NB4 (cell line): ENCODE measurements around the gene ATP10B.

Experiments used
- DNase-seq: peaks from one replicate; pipeline ENCODE4 v3.0.0; 2010; ENCODE audit warnings: low read depth
- H3K4me3 ChIP-seq: one replicate; pipeline ENCODE4 v1.5.1; 2011; ENCODE audit warnings: mild to moderate bottlenecking, low read depth, low read length, moderate library complexity
- MYC ChIP-seq: IDR thresholded peaks from 2 replicates; pipeline ENCODE4 v1.6.1; 2011; ENCODE audit warnings: low read depth, low read length
- POLR2A ChIP-seq: IDR thresholded peaks from 2 replicates; pipeline ENCODE4 v1.6.1; 2011; ENCODE audit warnings: mild to moderate bottlenecking; ENCODE audit not compliant: insufficient read length; ENCODE audit errors: extremely low read depth
- TF ChIP-seq, protein P1 (sequence below): IDR thresholded peaks from one replicate; pipeline ENCODE4 v1.5.1; 2012; ENCODE audit warnings: low read depth, low read length
- TF ChIP-seq, protein P2 (sequence below): IDR thresholded peaks from 2 replicates; pipeline ENCODE4 v1.6.1; 2011; ENCODE audit warnings: low read depth, low read length

The ATP10B gene

DNA sequence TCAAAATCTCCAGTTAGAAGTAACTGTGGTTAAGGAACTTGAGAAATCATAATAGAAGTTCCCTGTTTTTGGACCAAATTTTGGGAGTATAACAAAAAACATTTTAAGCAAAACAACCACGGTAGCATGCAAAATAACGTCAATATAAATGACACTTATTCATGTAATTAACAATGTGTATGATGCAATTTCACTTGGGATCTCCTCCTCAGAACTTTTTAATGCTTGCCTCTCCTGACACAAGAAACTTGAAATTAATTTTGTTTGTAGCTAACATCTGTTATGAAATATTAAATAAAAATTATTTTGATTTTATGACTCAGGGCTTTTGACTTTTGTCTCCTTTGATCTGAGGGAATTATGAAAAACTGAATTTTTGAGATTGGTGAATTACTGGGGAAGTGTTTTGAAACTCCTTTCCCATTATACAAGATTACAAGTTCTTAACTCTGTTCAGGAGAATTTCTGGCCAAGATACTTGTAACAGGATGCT is 149.7 kb downstream of the ATP10B start:
- no peak for TF ChIP-seq POLR2A
- TF ChIP-seq, protein P1, sequence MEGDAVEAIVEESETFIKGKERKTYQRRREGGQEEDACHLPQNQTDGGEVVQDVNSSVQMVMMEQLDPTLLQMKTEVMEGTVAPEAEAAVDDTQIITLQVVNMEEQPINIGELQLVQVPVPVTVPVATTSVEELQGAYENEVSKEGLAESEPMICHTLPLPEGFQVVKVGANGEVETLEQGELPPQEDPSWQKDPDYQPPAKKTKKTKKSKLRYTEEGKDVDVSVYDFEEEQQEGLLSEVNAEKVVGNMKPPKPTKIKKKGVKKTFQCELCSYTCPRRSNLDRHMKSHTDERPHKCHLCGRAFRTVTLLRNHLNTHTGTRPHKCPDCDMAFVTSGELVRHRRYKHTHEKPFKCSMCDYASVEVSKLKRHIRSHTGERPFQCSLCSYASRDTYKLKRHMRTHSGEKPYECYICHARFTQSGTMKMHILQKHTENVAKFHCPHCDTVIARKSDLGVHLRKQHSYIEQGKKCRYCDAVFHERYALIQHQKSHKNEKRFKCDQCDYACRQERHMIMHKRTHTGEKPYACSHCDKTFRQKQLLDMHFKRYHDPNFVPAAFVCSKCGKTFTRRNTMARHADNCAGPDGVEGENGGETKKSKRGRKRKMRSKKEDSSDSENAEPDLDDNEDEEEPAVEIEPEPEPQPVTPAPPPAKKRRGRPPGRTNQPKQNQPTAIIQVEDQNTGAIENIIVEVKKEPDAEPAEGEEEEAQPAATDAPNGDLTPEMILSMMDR: no peak
- TF ChIP-seq, protein P2, sequence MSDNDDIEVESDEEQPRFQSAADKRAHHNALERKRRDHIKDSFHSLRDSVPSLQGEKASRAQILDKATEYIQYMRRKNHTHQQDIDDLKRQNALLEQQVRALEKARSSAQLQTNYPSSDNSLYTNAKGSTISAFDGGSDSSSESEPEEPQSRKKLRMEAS: no peak
- TF ChIP-seq MYC: no peak
- no peak for DNase-seq
- H3K4me3 ChIP-seq: no peak overlapping the region

DNA sequence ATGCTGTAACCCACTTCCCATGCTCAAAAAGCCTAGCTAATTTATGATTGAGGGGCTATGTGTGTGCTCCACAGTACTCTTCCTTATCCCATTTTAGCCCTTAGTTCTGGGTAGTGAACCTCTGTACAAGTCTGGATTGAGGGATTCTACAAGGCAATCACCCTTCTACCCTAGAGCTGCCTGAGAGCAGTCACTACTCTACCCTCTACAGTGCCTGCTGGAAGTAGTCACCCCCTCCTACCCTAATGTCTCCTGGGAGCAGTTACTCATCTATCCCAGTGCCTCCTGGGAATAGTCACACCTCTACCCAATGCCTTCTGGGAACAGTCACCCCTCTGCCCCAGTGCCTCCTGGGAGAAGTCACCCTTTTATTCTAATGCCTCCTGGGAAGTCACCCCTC is 150.6 kb downstream of the ATP10B start:
- H3K4me3 ChIP-seq: no peak overlapping the region
- DNase-seq: peak; percentile 30
- TF ChIP-seq, protein P2: no peak
- TF ChIP-seq MYC (no peak), POLR2A (no peak)
- TF ChIP-seq, protein P1: no peak

DNA sequence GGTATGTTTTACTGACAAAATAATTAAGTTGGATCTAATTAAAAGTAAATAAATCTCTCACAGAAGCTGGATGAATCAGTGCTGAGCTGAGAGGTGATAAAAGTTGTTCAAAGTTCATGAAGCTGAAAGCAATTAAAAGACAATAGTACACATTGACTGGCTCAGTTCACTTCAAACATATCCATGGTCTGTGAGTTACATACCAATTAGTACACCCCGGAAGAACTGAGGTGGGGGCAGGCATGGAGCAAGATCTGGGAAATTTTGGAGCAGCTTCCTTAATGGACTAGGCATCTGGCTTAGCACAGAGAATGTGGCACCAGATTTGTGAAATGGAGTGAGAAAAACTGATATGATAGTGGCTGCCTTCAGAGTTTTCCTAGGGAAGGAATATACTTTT is 152.7 kb downstream of the ATP10B start:
- DNase-seq: no peak
- H3K4me3 ChIP-seq: no peak overlapping the region
- TF ChIP-seq, protein P1: no peak
- no peak for TF ChIP-seq MYC
- TF ChIP-seq, protein P2: no peak
- TF ChIP-seq POLR2A: no peak

DNA sequence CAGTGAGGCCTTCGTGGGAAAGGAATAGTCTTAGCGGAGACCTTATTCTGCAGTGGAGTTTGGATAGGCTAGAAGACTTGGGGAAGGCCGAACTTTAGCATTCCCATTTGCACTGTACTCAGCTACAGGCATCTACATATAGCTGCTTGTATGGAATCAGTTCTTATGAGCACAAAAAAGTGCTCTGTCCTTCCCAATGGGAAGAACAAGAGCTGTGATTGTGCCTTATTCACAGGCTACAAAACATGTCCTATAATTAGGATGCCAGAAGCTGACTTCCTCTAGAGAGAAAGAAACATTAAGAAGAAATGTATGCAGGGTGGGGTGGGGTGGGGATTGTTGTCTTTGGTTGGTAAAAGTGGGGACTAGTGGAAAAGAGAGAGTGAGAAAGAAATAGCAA is 154.7 kb downstream of the ATP10B start:
- no peak for TF ChIP-seq POLR2A
- TF ChIP-seq, protein P1: no peak
- no peak for TF ChIP-seq MYC
- DNase-seq: no peak
- H3K4me3 ChIP-seq: no peak overlapping the region

DNA sequence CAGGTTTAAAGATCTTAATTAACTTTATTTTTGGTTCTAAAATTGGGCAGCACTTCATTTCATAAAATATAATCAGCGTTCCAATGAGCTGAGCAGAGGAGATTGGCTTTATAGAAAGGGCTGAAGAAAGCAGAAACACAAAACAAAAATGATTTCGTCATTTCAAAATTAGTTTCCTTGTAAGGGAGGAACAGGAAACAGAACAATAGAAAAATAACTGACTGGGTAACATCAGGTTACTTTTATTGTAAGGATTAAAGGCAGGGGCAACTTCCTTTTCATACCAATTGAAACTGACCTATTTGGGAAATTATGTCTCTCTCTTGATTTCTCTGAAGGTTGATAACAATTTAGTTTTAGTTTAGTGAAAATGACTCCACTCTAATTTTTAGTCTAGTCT is 157.1 kb downstream of the ATP10B start:
- TF ChIP-seq, protein P2: no peak
- TF ChIP-seq POLR2A (no peak), MYC (no peak)
- peak; percentile 64 for DNase-seq
- H3K4me3 ChIP-seq: no peak overlapping the region

DNA sequence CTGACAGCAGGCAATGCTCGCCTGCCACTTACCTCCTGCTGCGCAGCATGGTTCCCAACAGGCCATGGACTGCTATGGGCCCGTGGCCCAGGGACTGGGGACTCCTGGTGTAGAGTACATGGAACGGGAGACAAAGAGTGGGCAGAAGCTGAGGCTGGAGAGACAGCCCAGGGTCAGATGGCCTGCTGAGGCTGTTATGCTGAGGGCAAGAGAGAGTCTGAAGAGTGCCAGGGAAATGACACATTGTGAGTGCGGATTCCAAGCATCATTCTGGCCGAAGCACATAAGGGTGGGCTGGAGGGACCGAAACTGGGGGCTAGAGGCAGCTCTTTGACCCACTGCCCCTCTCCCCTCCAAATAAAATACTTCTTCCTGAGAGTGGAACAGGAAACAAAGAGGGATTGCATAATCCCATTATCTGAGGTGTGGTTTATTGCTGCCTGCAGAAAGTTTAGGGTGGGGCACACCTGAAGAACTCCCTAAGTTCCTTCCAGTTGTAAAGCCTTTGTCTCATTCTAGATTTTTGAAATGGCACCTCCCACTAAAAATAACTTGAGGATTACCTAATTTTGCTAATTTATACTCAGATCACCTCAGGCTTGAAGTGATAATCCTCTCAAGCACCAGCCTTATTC is 158.1 kb downstream of the ATP10B start:
- H3K4me3 ChIP-seq: no peak overlapping the region
- TF ChIP-seq POLR2A (no peak), MYC (no peak)
- TF ChIP-seq, protein P1: no peak
- TF ChIP-seq, protein P2: no peak
- peak; percentile 8 for DNase-seq
